ENCODE results near the gene GIMD1. TPM values are rescaled to one million over a fixed set of nuclear protein-coding genes. Genes with fewer than 3 reads are reported as not detected.

Gene GIMD1
- not detected in 5 replicates for total RNA-seq (2022; extraction: Qiagen RNA extraction; ENCODE audit: low read depth)

DNA sequence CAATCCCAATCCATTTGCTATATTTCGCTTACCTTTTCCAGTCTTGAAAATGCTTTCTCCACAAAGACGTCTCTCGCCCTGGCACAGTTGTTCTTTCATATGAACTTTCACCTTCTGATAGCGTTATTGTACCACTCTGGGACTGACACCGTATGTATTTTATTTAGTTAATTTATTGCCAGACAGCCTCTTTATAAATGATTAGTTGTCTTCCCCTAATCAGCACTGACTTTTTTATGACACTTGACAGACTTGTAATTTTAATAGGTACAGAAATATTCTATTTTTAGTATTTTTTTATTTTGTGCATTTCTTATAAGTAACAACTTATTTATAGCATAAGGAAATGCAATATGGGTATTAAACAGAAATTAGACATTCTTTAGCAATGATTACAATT is at the start of gene GIMD1:
Gene GIMD1 (minus strand): TSS at position 101 of the 400 bp plus-strand sequence. CDS start 1,343 bp downstream, outside the sequence.

DNA sequence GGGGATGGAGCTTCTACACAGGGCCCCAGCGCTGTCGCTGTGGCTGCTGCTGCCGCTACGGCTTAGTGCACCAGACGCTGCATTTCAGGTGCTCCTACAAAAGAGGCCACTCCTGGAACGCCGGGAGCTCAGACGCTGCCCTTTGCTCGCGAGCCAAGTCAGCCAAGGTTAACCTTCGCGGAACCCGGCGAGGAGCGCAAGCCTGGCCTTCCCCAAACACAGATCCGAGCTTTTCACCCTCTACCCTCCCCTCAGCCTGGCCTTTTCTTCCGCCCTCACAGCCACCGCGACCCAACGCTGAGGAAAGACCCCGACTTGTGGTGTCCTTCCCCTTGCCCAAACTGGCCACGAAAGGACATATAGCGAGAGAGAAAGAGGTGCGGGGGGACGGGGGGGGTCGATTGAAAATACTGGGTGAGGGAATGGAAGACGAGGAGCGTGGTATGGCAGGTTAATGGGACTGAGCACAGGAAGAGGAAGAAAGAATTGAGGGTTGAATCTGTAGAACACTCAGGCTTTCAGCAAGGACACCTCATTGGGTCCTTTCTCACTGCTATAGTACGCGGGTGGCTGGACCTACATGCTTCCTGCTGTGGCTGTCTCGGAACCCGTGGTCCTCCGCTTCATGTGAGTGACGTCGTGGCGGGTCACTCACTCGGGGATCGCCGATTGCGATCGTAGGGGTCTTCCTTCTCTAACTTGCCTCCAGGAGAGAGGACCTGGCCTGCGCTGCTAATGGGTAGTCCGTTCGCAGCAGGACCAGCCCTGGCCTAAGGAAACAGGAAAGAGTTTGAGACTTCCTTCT is 52.4 kb downstream of the GIMD1 start, which contains the start of the genes AIMP1 and TBCK:
Gene AIMP1 (plus strand): TSS at position 583 of the 805 bp plus-strand sequence. CDS start 8,460 bp downstream, outside the sequence.
Gene TBCK (minus strand): TSS at position 242 of the 805 bp plus-strand sequence. CDS start 7,249 bp downstream, outside the sequence.

Other genes with a start within 250 kb of the GIMD1 start
- gene TBCK, start 52.6 kb downstream of the GIMD1 start, total RNA-seq (2022; extraction: Qiagen RNA extraction; ENCODE audit: low read depth), result 2.9 to 4.5 TPM (median 3.1 TPM) in 5 replicates
- 35.2 to 56.0 TPM (median 48.1 TPM) in 5 replicates for gene AIMP1, start 52.2 kb downstream of the GIMD1 start, total RNA-seq (2022; extraction: Qiagen RNA extraction; ENCODE audit: low read depth)